ENCODE measurements around the gene HNRNPAB. TPM values are rescaled to one million over a fixed set of nuclear protein-coding genes. Genes with fewer than 3 reads are reported as not detected.

Gene HNRNPAB
- 57.2 TPM for total RNA-seq

- DNase-seq: peak; percentile 99
These were observed at the start of gene HNRNPAB for GRCh38 chr5:178204182-178204934. HNRNPAB (plus strand) TSS chr5:178204533; CDS start chr5:178204838, 305 bp downstream.

- no peak for DNase-seq
These were observed 49.3 kb upstream of the HNRNPAB start for GRCh38 chr5:178155065-178155464.

GRCh38 chr5:178160176-178160575 is 44.2 kb upstream of the HNRNPAB start:
- no peak for DNase-seq

- DNase-seq: no peak
These were observed 41.9 kb upstream of the HNRNPAB start for GRCh38 chr5:178162481-178162880.

- DNase-seq: peak; percentile 92
These were observed 40.3 kb upstream of the HNRNPAB start for GRCh38 chr5:178163772-178164735.

GRCh38 chr5:178165581-178165980 is 38.8 kb upstream of the HNRNPAB start:
- DNase-seq: no peak

- DNase-seq: no peak
These were observed 33.9 kb upstream of the HNRNPAB start for GRCh38 chr5:178170455-178170854.

GRCh38 chr5:178174456-178174855 is 29.9 kb upstream of the HNRNPAB start:
- DNase-seq: no peak

GRCh38 chr5:178176791-178177190 is 27.5 kb upstream of the HNRNPAB start:
- DNase-seq: no peak

- no peak for DNase-seq
These were observed 26.8 kb upstream of the HNRNPAB start for GRCh38 chr5:178177569-178177968.

- no peak for DNase-seq
These were observed 24.0 kb upstream of the HNRNPAB start for GRCh38 chr5:178180141-178180863.

GRCh38 chr5:178182158-178182876 is 22.0 kb upstream of the HNRNPAB start:
- no peak for DNase-seq

- DNase-seq: no peak
These were observed 17.9 kb upstream of the HNRNPAB start for GRCh38 chr5:178186427-178186826.

- no peak for DNase-seq
These were observed 17.3 kb upstream of the HNRNPAB start, which contains the start of gene GMCL2 for GRCh38 chr5:178187014-178187413. GMCL2 (minus strand) TSS chr5:178187371; CDS start chr5:178187299, 72 bp downstream.

- DNase-seq: no peak
These were observed 14.9 kb upstream of the HNRNPAB start for GRCh38 chr5:178189433-178189832.

GRCh38 chr5:178191661-178192060 is 12.7 kb upstream of the HNRNPAB start:
- DNase-seq: no peak

- no peak for DNase-seq
These were observed 12.1 kb upstream of the HNRNPAB start for GRCh38 chr5:178192244-178192643.

- DNase-seq: no peak
These were observed 11.5 kb upstream of the HNRNPAB start for GRCh38 chr5:178192787-178193186.

GRCh38 chr5:178193251-178193809 is 11.0 kb upstream of the HNRNPAB start:
- DNase-seq: no peak

GRCh38 chr5:178194026-178194425 is 10.3 kb upstream of the HNRNPAB start:
- DNase-seq: no peak

GRCh38 chr5:178196281-178196812 is 8.0 kb upstream of the HNRNPAB start:
- no peak for DNase-seq
